ENCODE data around the gene MED13L. TPM values are rescaled to one million over a fixed set of nuclear protein-coding genes. Genes with fewer than 3 reads are reported as not detected.

MED13L gene
- total RNA-seq, 4 donors from 2014 or later: 158 to 247 (median 166) TPM

DNA sequence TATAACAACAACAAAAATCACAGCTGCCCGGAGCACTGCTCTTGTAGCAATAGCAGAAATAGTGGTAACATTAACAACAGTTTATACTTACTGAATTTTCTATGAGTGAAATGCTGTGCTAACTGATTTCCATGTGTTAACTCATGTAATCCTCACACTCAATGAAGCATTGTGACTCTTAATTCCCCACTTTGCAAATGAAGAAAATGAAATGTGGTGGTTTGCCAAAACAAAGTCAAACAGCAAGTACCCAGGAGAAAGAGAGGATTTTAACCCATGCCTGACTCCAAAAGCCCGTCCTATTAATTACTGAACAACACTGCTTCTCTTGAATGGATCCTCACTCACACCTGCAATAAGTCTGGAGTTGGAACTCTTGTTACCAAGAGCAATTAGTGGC lies 123.5 kb downstream of the MED13L start:
- H3K4me3 ChIP-seq (ENCODE audit: low read depth, poor library complexity, severe bottlenecking): no peak overlapping the region
- TF ChIP-seq POLR2A (IDR thresholded peaks at IDR 0.05): no peak
- TF ChIP-seq, protein P1, sequence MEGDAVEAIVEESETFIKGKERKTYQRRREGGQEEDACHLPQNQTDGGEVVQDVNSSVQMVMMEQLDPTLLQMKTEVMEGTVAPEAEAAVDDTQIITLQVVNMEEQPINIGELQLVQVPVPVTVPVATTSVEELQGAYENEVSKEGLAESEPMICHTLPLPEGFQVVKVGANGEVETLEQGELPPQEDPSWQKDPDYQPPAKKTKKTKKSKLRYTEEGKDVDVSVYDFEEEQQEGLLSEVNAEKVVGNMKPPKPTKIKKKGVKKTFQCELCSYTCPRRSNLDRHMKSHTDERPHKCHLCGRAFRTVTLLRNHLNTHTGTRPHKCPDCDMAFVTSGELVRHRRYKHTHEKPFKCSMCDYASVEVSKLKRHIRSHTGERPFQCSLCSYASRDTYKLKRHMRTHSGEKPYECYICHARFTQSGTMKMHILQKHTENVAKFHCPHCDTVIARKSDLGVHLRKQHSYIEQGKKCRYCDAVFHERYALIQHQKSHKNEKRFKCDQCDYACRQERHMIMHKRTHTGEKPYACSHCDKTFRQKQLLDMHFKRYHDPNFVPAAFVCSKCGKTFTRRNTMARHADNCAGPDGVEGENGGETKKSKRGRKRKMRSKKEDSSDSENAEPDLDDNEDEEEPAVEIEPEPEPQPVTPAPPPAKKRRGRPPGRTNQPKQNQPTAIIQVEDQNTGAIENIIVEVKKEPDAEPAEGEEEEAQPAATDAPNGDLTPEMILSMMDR (IDR thresholded peaks at IDR 0.05): no peak
- 78 to 87% methylated on average over 2 of the region's 2 CpGs for WGBS, 2 donors
- no peak for DNase-seq (ENCODE audit: low spot score in 2 of 2)
- intact Hi-C loops (cut with DNase I; ENCODE audit: low total_unique reads): no loop called here

DNA sequence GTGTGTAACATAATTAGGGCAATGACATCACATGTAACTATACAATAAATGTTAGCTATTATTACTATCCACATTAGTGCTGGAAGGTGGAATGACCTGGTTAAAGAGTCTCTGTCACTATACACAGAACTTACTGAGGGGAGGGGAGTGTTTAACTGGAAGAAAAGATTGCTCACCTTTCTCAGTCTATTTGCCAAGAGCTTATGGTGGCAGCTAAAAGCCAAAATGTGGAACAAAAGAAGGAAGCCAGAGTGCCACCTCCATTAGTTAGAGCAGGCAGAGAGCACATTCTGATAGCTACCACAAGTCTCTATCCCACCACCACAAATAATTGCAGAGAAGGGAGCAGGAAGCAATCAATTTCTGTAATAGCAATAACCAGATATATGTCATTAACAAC lies 124.4 kb downstream of the MED13L start:
- no peak for DNase-seq (ENCODE audit: low spot score in 2 of 2)
- intact Hi-C loops (cut with DNase I; ENCODE audit: low total_unique reads): no loop called here
- TF ChIP-seq, protein P1 (IDR thresholded peaks at IDR 0.05): no peak
- TF ChIP-seq POLR2A (IDR thresholded peaks at IDR 0.05): no peak
- no peak overlapping the region for H3K4me3 ChIP-seq (ENCODE audit: low read depth, poor library complexity, severe bottlenecking)

DNA sequence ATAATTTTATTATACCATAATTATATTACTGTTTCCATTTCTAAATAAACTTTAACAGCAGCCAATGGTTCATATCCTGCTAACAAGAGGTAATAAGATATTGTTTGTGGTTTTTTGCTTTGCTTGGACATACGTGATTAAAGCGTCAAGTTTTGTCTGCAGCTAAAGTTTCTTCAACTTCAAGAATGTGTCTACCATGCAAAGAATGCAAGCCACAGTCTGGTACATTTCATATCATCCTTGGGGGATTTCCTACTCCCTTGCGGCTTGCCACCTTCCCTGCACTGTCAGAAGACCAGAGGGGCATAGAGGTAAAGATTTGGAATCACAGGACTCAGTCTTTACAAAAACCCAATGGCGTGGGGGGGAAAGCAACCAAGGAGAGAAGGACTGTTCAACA lies 125.2 kb downstream of the MED13L start:
- H3K4me3 ChIP-seq (ENCODE audit: low read depth, poor library complexity, severe bottlenecking): no peak overlapping the region
- no peak for DNase-seq (ENCODE audit: low spot score in 2 of 2)
- intact Hi-C loops (cut with DNase I; ENCODE audit: low total_unique reads): no loop called here
- 70 to 79% methylated on average over 4 of the region's 4 CpGs for WGBS, 2 donors
- TF ChIP-seq, protein P1 (IDR thresholded peaks at IDR 0.05): no peak
- no peak for TF ChIP-seq POLR2A (IDR thresholded peaks at IDR 0.05)

DNA sequence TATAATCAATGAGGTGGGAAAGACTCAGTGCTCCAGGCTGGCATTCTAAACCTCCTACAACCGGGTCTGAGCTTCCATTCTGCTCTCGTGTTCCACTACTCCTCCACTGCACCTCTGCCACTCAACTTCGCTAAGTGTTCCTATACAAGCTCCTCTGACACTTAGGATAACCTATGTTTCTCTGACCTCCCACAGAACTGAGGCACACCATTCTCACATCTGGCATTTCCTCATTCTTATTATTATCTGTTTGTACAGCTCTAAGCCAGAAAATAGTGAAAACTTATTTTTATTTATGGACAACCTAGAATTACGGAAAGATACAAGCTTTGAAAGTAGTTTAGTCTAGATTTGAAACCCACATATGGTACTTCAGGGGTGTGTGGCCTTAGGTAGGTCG lies 127.0 kb downstream of the MED13L start:
- TF ChIP-seq POLR2A (IDR thresholded peaks at IDR 0.05): no peak
- TF ChIP-seq, protein P1 (IDR thresholded peaks at IDR 0.05): no peak
- no peak overlapping the region for H3K4me3 ChIP-seq (ENCODE audit: low read depth, poor library complexity, severe bottlenecking)
- DNase-seq (ENCODE audit: low spot score in 2 of 2): no peak
- 83 to 88% methylated on average over 5 of the region's 5 CpGs for WGBS, 2 donors
- intact Hi-C loops (cut with DNase I; ENCODE audit: low total_unique reads): no loop called here

DNA sequence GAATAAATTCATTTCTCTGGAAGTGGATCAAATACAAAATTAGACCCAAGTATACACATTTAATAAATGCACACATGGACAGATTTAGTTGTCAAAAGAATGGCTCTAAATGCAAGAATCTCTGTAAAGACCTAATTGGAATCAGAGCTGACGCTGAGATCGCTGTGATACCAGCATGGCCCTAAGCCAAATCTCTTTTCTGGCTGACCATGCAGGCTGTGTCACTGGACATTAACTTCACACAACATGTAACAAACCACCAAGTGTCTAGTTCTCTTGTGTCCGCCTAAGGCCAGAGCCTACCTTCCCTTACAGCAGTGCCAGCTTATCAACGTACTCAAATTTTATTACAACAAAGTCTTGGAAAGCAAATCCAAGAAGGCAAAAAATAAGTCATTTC lies 127.5 kb downstream of the MED13L start:
- WGBS, 2 donors: 56 to 70% methylated on average over 4 of the region's 4 CpGs
- no peak for DNase-seq (ENCODE audit: low spot score in 2 of 2)
- intact Hi-C loops (cut with DNase I; ENCODE audit: low total_unique reads): no loop called here
- no peak for TF ChIP-seq POLR2A (IDR thresholded peaks at IDR 0.05)
- TF ChIP-seq, protein P1 (IDR thresholded peaks at IDR 0.05): no peak
- H3K4me3 ChIP-seq (ENCODE audit: low read depth, poor library complexity, severe bottlenecking): no peak overlapping the region

DNA sequence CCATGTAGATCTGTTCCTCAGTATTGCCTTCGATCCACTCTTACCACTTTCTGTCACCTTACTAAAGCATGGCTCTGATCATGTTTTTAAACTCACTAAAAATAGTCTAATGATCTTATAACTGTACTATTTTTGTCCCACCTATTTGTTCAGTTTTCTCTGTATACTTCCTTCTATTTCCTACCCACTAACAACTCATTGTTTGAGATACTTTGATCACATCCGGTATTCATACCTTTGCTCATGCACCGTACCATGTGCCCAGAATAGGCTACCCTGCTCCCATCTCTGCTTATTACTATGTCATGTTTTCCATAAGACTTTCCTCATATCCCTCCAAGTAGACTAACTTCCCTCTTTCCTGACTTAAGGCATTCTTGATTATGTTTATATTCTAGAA lies 128.6 kb downstream of the MED13L start:
- TF ChIP-seq, protein P1 (IDR thresholded peaks at IDR 0.05): no peak
- no peak for TF ChIP-seq POLR2A (IDR thresholded peaks at IDR 0.05)
- no peak for DNase-seq (ENCODE audit: low spot score in 2 of 2)
- intact Hi-C loops (cut with DNase I; ENCODE audit: low total_unique reads): no loop called here
- 60 to 66% methylated on average over 3 of the region's 3 CpGs for WGBS, 2 donors
- no peak overlapping the region for H3K4me3 ChIP-seq (ENCODE audit: low read depth, poor library complexity, severe bottlenecking)

Data from lower leg skin (tissue), 4 donors.